ENCODE measurements around the gene SHH. TPM values are rescaled to one million over a fixed set of nuclear protein-coding genes. Genes with fewer than 3 reads are reported as not detected.

The SHH gene
- total and polyA plus RNA-seq, 9 donors: 0.33 to 0.48 TPM; not detected in 7

DNA sequence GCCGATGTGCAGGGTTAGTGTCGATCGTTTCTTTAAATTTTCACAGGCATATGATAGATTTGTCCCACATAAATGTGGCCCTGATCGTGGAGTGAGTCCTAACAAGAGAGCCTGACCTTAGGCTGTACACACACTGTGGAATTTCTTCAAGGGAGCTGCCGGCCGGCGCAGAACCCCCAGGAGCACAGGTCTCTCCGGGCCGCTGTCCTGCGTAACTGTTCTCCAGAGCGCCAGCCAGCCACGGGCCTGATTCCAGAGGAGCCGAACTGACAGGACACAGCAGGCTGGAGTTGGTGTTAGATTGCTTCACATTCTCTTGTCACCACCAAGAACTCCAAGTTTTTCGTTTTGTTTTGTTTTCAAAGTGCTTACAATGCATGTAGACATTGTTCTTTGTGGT, 37.3 kb downstream of the SHH start:
- TF ChIP-seq, protein P1, sequence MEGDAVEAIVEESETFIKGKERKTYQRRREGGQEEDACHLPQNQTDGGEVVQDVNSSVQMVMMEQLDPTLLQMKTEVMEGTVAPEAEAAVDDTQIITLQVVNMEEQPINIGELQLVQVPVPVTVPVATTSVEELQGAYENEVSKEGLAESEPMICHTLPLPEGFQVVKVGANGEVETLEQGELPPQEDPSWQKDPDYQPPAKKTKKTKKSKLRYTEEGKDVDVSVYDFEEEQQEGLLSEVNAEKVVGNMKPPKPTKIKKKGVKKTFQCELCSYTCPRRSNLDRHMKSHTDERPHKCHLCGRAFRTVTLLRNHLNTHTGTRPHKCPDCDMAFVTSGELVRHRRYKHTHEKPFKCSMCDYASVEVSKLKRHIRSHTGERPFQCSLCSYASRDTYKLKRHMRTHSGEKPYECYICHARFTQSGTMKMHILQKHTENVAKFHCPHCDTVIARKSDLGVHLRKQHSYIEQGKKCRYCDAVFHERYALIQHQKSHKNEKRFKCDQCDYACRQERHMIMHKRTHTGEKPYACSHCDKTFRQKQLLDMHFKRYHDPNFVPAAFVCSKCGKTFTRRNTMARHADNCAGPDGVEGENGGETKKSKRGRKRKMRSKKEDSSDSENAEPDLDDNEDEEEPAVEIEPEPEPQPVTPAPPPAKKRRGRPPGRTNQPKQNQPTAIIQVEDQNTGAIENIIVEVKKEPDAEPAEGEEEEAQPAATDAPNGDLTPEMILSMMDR (IDR thresholded peaks at IDR 0.05): no peak
- TF ChIP-seq EP300 (IDR thresholded peaks at IDR 0.05): no peak
- TF ChIP-seq POLR2A (IDR thresholded peaks at IDR 0.05): no peak
- H3K36me3 ChIP-seq: no peaks in the 10 kb centered on the region
- 89 to 91% (median 89%) methylated on average over 14 of the region's 14 CpGs for WGBS, 3 donors
- no peaks in the 10 kb centered on the region for H3K4me1 ChIP-seq (ENCODE audit: insufficient read depth)
- H3K4me3 ChIP-seq: no peak overlapping the region
- no peak overlapping the region for H3K27ac ChIP-seq
- DNase-seq: no peak
- intact Hi-C loops (cut with DNase I): loop anchor here in 1 of 4 donors (10.0 kb wide), 1 partner anchor 860 kb away; no protein-coding TSS in a partner anchor
- no peaks in the 10 kb centered on the region for H3K9me3 ChIP-seq
- no peaks in the 10 kb centered on the region for H3K27me3 ChIP-seq

DNA sequence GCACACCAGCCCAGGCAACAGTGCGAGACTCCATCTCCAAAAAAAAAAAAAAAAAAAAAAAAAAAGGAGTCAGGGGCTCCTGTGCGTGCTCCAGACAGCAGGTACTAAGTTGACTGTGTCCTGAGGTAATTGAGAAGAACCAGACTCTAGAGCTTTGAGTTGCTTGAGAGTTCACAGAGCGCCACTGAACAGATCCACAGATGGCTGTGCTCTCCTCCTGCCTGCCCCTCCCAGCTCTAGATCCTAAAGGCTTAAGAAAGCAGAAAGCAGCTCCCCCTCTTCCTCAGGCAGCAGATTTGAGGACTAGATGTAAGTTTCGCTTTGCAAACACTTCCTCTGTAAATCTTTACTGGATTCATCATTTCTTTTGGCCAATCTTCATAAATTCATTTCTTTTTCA, 38.7 kb downstream of the SHH start:
- no peak for TF ChIP-seq POLR2A (IDR thresholded peaks at IDR 0.05)
- TF ChIP-seq EP300 (IDR thresholded peaks at IDR 0.05): no peak
- TF ChIP-seq, protein P1 (IDR thresholded peaks at IDR 0.05): no peak
- H3K9me3 ChIP-seq: no peaks in the 10 kb centered on the region
- no peaks in the 10 kb centered on the region for H3K27me3 ChIP-seq
- 89 to 93% (median 93%) methylated on average over 4 of the region's 4 CpGs for WGBS, 3 donors
- intact Hi-C loops (cut with DNase I): loop anchor here in 1 of 4 donors (10.0 kb wide), 1 partner anchor 859 kb away; no protein-coding TSS in a partner anchor
- H3K4me1 ChIP-seq (ENCODE audit: insufficient read depth): no peaks in the 10 kb centered on the region
- no peaks in the 10 kb centered on the region for H3K36me3 ChIP-seq
- H3K27ac ChIP-seq: no peak overlapping the region
- H3K4me3 ChIP-seq: no peak overlapping the region
- no peak for DNase-seq

GRCh38 chr7:155770241-155770640, 42.0 kb downstream of the SHH start:
- WGBS, 3 donors: 71 to 83% (median 83%) methylated on average over 6 of the region's 6 CpGs
- no peak for DNase-seq
- Histone ChIP-seq H3K36me3 (no peaks in the 10 kb centered on the region), H3K4me3 (no peak overlapping the region), H3K27ac (no peak overlapping the region), H3K9me3 (no peaks in the 10 kb centered on the region), H3K4me1 (ENCODE audit: insufficient read depth) (no peaks in the 10 kb centered on the region), H3K27me3 (no peaks in the 10 kb centered on the region)
- TF ChIP-seq, protein P1 (IDR thresholded peaks at IDR 0.05): no peak
- TF ChIP-seq EP300 (IDR thresholded peaks at IDR 0.05) (no peak), POLR2A (IDR thresholded peaks at IDR 0.05) (no peak)
- intact Hi-C loops (cut with DNase I): loop anchor here in 1 of 4 donors (10.0 kb wide), 1 partner anchor 855 kb away; no protein-coding TSS in a partner anchor

DNA sequence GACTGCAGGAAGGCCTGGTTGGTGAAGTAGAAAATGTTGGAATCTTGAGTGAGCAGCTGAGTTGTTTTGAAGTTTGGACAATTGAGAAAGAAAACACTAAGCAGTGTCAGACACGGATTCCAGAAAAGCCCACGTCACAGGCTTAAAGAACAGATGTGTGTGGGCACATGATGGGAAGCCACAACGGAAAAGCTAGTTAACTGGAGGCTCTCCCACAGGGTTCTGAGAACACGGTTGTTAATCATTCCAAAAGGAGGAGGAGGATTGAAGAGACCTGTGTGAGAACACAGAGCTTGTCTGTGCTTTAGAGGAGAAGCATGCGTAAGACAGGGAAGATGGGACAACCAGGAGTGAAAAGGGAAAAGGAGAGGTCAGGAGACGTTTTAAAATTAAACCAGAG, 42.6 kb downstream of the SHH start:
- H3K36me3 ChIP-seq: no peaks in the 10 kb centered on the region
- H3K4me3 ChIP-seq: no peak overlapping the region
- no peak for TF ChIP-seq POLR2A (IDR thresholded peaks at IDR 0.05)
- no peak for TF ChIP-seq EP300 (IDR thresholded peaks at IDR 0.05)
- TF ChIP-seq, protein P1 (IDR thresholded peaks at IDR 0.05): no peak
- no peaks in the 10 kb centered on the region for H3K4me1 ChIP-seq (ENCODE audit: insufficient read depth)
- H3K9me3 ChIP-seq: no peaks in the 10 kb centered on the region
- DNase-seq: no peak
- intact Hi-C loops (cut with DNase I): loop anchor here (5.0 to 10.0 kb wide), 4 partner anchors 165 to 855 kb away; no protein-coding TSS in a partner anchor
- no peak overlapping the region for H3K27ac ChIP-seq
- WGBS, 3 donors: 32 to 44% (median 39%) methylated on average over 6 of the region's 6 CpGs
- no peaks in the 10 kb centered on the region for H3K27me3 ChIP-seq
